Esophagus (tissue), 2 donors: ENCODE results near the gene BBS2. TPM values are rescaled to one million over a fixed set of nuclear protein-coding genes. Genes with fewer than 3 reads are reported as not detected.

Source experiments
- H3K27ac ChIP-seq, 2 donors: one replicate each; pipeline ENCODE4 v1.5.1; 2013; ENCODE audit warnings: low read depth in 2 of 2, mild to moderate bottlenecking in 2 of 2, inconsistent platforms in 1 of 2, low read length in 1 of 2, moderate library complexity in 1 of 2
- H3K27me3 ChIP-seq, 2 donors: one replicate each; pipeline ENCODE4 v1.6.1; 2013; ENCODE audit warnings: low read length in 2 of 2, control low read depth in 1 of 2, mild to moderate bottlenecking in 1 of 2; ENCODE audit not compliant: insufficient read depth in 2 of 2, control insufficient read depth in 1 of 2
- H3K36me3 ChIP-seq, 2 donors: one replicate each; pipeline ENCODE4 v1.6.1; 2013; ENCODE audit warnings: low read length in 1 of 2; ENCODE audit not compliant: control insufficient read depth in 2 of 2, insufficient read depth in 2 of 2
- H3K4me1 ChIP-seq, 2 donors: one replicate each; pipeline ENCODE4 v1.6.1; 2013; ENCODE audit warnings: low read length in 1 of 2; ENCODE audit not compliant: control insufficient read depth in 2 of 2, insufficient read depth in 2 of 2
- H3K4me3 ChIP-seq, 2 donors: one replicate each; pipeline ENCODE4 v1.5.1; 2013; ENCODE audit warnings: low read length in 2 of 2, mild to moderate bottlenecking in 2 of 2, low read depth in 1 of 2, moderate library complexity in 1 of 2
- H3K9me3 ChIP-seq, 2 donors: one replicate each; pipeline ENCODE4 v1.6.1; 2013; ENCODE audit warnings: mild to moderate bottlenecking in 2 of 2, low read depth in 1 of 2, low read length in 1 of 2, moderate library complexity in 1 of 2; ENCODE audit not compliant: control insufficient read depth in 2 of 2, insufficient read depth in 1 of 2
- WGBS, 2 donors: extraction: QIAGEN DNeasy Blood & Tissue Kit; methylation state at CpG; one replicate each; pipeline ENCODE4 v1.1.7; 2013; 5-methylcytosine and 5-hydroxymethylcytosine counted together
- polyA plus RNA-seq, 2 donors: library from polyadenylated mRNA; stranded (reverse); fragments of 200-250 nt; gene quantifications; one replicate each; pipeline ENCODE4 v1.2.3, GENCODE V29; 2013
- donor health status: healthy with polysubstance abuse.
- donor health status: Bipolar disorder and iron deficiency.

Gene BBS2, protein sequence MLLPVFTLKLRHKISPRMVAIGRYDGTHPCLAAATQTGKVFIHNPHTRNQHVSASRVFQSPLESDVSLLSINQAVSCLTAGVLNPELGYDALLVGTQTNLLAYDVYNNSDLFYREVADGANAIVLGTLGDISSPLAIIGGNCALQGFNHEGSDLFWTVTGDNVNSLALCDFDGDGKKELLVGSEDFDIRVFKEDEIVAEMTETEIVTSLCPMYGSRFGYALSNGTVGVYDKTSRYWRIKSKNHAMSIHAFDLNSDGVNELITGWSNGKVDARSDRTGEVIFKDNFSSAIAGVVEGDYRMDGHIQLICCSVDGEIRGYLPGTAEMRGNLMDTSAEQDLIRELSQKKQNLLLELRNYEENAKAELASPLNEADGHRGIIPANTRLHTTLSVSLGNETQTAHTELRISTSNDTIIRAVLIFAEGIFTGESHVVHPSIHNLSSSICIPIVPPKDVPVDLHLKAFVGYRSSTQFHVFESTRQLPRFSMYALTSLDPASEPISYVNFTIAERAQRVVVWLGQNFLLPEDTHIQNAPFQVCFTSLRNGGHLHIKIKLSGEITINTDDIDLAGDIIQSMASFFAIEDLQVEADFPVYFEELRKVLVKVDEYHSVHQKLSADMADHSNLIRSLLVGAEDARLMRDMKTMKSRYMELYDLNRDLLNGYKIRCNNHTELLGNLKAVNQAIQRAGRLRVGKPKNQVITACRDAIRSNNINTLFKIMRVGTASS
- polyA plus RNA-seq = 10 to 100 TPM; 24.2 to 29.0 TPM

DNA sequence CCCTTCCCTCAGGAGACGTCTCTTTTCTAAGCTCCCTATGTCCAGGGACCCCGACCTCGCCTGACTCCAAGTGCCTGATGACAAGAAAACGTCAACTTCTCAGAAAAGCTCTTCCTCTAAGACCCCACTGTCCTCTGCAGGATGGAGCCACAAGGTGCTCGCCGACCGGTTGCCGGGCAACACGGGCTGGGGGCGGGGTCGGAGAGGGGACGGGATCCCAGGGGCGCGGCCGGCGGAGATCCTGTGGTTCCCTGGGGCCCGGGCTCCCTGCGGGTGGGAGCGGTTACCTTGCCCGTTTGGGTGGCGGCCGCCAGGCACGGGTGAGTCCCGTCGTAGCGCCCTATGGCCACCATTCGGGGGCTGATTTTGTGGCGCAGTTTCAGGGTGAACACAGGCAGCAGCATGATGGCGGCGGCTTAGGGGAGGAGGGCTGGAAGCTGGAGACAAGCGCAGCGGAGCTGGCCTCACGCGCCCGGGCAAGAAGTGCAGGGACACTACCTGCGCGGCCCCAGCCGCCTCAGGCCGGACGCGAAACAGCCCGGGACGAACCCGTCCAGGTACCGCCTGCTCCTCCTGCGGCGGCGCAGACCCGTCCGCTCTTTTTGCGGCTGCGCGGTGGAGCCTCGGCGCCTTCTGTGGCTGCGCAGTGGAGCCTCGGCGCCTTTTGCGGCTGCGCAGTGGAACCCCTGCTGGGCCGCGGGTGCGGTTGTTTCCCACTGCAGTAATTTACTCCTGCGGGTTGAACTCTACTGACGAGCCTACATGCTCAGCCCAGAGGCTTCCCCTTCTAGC, at the start of gene BBS2:
BBS2 (minus strand) TSS at position 566 of the 792 bp plus-strand sequence; CDS start at position 404, 162 bp downstream.
- Histone ChIP-seq H3K4me1 (no peaks in the 10 kb centered on the region), H3K36me3 (no peaks in the 10 kb centered on the region), H3K9me3 (no peaks in the 10 kb centered on the region), H3K27ac (peak within 1 kb of the TSS; percentile 95 to 97), H3K27me3 (no peaks in the 10 kb centered on the region), H3K4me3 (peak within 1 kb of the TSS; percentile 93 to 96)
- WGBS, 2 donors = 0 to 1% methylated on average over 57 to 65 of the region's 65 CpGs

DNA sequence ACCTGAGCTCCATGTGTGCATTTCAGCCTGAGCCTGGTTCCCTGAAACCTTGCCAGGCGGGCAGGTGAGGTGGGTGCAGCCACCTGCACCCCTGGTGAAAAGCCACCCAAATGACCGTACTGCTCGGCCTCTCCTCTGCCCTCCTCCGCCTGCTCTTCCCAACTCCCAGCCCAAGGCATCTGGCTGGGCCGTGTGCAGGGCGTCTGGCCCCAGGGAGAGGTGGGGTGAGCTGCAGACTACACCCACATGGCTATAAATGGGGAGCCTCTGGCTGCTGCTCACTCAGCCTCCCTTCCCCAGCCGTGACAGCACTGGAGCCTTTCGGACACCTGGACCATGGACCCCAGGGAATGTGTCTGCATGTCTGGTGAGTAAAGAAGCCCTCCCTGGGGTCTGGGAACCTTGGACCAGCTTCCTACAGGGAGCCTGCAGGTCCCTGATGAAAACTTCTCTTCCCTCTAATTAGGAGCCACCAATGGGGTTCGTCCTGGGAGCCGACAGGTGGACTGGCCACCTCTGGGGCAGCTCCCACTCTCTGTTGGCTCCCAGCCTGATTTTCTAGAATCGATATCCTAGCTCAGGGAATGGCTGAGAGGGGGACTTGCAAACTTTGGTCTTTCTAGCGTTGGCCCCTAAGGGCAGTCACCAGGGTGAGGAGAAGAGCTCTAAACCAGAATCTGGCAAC, 45.1 kb upstream of the BBS2 start, which contains the start of gene MT4:
MT4 (plus strand) TSS at position 281 of the 685 bp plus-strand sequence; CDS start at position 337, 56 bp downstream.
- no peaks in the 10 kb centered on the region for H3K9me3 ChIP-seq
- no peaks in the 10 kb centered on the region for H3K4me1 ChIP-seq
- WGBS, 2 donors = 65 to 67% methylated on average over 12 of the region's 12 CpGs
- no peaks in the 10 kb centered on the region for H3K27me3 ChIP-seq
- no peak within 1 kb of the TSS for H3K4me3 ChIP-seq
- no peak within 1 kb of the TSS for H3K27ac ChIP-seq
- no peaks in the 10 kb centered on the region for H3K36me3 ChIP-seq

DNA sequence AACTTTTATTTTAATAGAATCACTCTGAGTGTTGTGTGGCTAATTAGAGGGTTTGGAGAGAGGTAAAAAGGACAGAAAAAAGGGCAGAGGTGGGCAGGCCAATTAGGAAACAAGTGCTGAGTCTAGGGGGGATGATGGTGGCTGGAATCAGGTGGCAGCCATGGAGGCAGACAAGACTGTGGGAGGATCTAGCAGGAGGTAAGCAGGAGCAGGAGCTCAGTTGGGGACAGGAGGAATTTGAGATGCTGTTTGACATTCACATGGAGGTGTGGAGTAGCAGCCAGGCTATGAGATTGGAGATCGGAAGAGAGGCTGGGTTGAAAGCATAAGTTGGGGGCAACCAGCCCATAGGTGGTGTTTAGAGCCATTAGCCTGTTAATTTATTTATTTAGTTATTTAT, 41.3 kb upstream of the BBS2 start:
- no peak overlapping the region for H3K27ac ChIP-seq
- no peaks in the 10 kb centered on the region for H3K27me3 ChIP-seq
- 79 to 80% methylated on average over 1 of the region's 1 CpG for WGBS, 2 donors
- no peaks in the 10 kb centered on the region for H3K9me3 ChIP-seq
- no peaks in the 10 kb centered on the region for H3K36me3 ChIP-seq
- H3K4me3 ChIP-seq = no peak overlapping the region
- H3K4me1 ChIP-seq = no peaks in the 10 kb centered on the region

DNA sequence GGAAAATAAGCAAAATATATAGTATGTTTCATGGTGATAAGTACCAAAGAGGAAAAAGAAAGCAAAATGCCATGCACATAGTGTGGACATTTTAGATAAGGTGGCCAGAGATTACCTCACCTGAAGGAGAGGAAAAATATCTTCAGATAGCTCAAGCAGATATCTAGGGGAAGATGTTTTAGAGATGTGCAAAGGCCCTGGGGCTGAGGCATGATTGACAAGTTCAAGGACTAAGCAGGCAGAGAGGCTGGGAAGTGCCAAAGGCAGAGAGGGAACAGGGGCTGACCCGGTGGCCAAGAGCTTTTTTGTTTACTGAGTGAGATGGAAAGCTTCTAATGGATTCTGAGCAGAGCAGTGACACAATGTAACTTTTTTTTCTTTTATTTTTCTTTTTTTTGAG, 40.6 kb upstream of the BBS2 start:
- 28 to 50% methylated on average over 1 of the region's 1 CpG for WGBS, 2 donors
- no peaks in the 10 kb centered on the region for H3K4me1 ChIP-seq
- H3K27me3 ChIP-seq = no peaks in the 10 kb centered on the region
- H3K4me3 ChIP-seq = no peak overlapping the region
- no peaks in the 10 kb centered on the region for H3K9me3 ChIP-seq
- no peak overlapping the region for H3K27ac ChIP-seq
- H3K36me3 ChIP-seq = no peaks in the 10 kb centered on the region

DNA sequence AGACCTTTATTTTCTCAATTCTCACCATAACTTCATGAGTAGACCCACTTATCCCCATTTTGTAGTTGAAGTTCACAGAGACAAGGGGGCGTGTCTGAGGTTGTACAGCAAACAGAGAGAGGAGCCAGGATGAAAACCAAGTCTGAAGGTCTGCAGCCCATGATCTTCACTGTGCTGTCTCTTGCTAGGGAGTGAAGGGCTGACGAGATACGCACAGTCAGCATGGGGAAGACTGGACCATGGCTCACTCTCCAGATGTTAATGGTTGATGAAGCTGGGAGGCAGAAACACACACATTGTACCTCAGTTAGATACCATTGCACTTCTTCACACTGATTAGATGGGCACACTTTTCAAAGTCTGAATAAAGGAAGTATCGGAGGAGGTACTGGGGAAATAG, 39.3 kb upstream of the BBS2 start:
- no peaks in the 10 kb centered on the region for H3K9me3 ChIP-seq
- 81 to 93% methylated on average over 4 of the region's 4 CpGs for WGBS, 2 donors

DNA sequence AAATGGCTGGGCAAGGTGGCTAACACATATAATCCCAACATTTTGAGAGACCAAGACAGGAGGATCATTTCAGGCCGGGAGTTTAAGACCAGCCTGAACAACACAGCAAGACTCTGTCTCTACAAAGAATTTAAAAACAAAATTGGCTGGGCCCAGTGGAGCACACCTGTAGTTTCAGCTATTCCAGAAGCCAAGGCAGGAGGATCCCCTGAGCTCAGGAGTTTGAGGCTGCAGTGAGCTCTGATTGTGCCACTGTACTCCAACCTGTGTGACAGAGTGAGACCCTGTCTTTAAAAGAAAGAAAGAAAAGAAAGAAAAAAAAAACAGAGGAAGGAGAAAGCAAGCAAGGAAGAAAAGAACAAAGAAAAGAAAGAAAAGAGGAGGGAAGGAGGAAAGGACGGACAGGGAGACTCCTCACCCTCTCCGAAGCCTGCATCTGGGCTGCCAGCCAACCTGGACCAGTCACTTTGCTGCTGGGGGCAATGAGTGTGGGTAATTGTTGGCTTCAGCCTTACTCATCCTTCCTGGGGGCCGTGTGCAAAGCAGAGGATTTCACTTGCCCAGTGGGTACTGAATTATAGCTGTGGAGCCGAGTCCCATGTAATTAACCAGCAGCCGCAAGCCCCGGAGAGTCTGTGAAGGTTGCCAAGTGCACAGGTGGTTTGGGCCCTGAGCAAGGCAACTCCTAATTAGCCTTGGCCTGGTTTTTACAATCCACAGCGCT, 38.4 kb upstream of the BBS2 start:
- WGBS, 2 donors = 51% methylated on average over 8 of the region's 8 CpGs
- H3K4me1 ChIP-seq = no peaks in the 10 kb centered on the region
- H3K36me3 ChIP-seq = no peaks in the 10 kb centered on the region
- no peak overlapping the region for H3K4me3 ChIP-seq
- H3K27ac ChIP-seq = no peak overlapping the region
- no peaks in the 10 kb centered on the region for H3K9me3 ChIP-seq
- H3K27me3 ChIP-seq = no peaks in the 10 kb centered on the region

More for the DNA sequence above, 39.3 kb upstream of the BBS2 start:
- H3K4me3 ChIP-seq = no peak overlapping the region
- H3K27me3 ChIP-seq = no peaks in the 10 kb centered on the region
- H3K4me1 ChIP-seq = no peaks in the 10 kb centered on the region
- H3K36me3 ChIP-seq = no peaks in the 10 kb centered on the region
- H3K27ac ChIP-seq = no peak overlapping the region

DNA sequence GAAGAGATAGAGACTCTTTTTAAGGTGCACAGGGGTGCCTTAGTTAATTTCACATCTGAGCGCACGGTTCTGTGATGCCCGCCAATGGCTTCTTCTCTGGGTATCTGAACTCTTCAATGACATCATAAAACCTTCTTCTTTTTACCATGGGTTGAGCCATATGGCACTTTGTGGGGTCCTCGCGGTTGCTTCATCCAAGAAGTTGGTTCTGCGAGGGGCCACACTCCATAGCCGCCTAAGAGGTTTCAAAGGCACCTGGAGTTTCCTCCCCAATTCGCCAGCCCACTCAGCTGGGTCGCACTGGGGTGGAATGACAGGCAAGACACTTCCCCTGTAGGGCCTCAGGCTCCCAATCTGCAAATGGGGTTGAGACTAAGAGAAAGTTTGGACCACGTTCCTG, 34.6 kb upstream of the BBS2 start:
- no peaks in the 10 kb centered on the region for H3K9me3 ChIP-seq
- no peaks in the 10 kb centered on the region for H3K27me3 ChIP-seq
- H3K36me3 ChIP-seq = no peaks in the 10 kb centered on the region
- H3K27ac ChIP-seq = no peak overlapping the region
- 91 to 93% methylated on average over 10 of the region's 10 CpGs for WGBS, 2 donors
- H3K4me1 ChIP-seq = peaks cover 0 to 4% of the 10 kb centered on the region in 2 donors
- no peak overlapping the region for H3K4me3 ChIP-seq

DNA sequence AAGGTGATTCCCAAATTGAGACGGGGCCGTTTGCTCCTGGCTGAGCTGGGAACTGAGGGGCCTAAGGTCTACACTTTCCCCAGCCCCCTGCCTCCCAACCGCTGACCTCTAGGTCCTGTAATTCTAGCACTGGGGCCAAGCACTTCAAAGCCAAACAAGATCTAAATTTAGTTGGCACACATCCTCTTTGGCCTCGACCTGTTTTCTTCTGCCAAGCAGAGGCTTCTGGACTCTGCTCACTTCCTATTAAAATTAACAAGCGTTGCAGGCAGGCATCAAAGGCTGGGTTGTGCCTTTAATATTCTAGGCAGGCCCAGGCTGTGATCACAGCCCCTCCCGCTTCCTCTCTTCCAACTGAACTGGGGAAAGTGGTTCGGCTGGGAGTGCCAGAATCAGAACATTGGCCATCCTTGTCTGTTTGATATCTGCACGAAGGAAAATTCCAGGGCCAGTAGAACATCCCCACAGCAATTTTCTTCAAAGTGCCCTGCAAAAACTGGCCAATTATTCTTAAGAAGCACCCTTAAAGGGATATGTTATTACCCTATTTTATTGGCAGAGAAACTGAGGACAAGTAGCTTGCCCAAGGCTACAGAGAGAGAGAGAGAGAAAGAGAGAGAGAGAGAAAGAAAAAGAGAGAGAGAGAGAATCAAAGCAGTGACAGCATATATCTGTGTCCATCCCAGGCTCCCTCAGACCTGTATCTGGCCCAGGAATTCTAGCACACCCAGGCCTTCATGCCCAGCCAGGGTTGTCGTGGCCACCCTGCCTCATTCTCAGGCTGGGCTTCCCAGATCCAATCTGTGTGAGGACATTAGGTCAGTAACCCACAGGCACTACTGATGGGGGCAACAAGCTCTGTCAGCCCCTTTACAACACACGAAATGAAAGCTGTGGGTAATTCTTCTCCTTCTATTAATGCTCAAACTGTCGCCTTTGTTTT, 32.2 kb upstream of the BBS2 start:
- Histone ChIP-seq H3K36me3 (no peaks in the 10 kb centered on the region), H3K4me1 (peaks cover 0 to 5% of the 10 kb centered on the region in 2 donors), H3K9me3 (no peaks in the 10 kb centered on the region), H3K27me3 (no peaks in the 10 kb centered on the region), H3K27ac (peak overlapping the region; percentile 31 to 42), H3K4me3 (no peak overlapping the region)
- 25 to 34% methylated on average over 11 of the region's 11 CpGs for WGBS, 2 donors
